HEK293 (cell line): ENCODE results near the gene ARL3.

ENCODE experiments used
- MYNN ChIP-seq: fragments of 450-650 bp; formaldehyde crosslinking; IDR thresholded peaks from 2 replicates; pipeline ENCODE4 v1.5.1; 2016; ENCODE audit warnings: missing biosample characterization, missing genetic modification characterization, borderline replicate concordance
- OVOL3 ChIP-seq: fragments of 450-650 bp; formaldehyde crosslinking; IDR thresholded peaks from 2 replicates; pipeline ENCODE4 v1.5.1; 2016; ENCODE audit warnings: missing biosample characterization, missing genetic modification characterization
- PRDM10 ChIP-seq: fragments of 450-650 bp; formaldehyde crosslinking; IDR thresholded peaks from 2 replicates; pipeline ENCODE4 v1.5.1; 2016; ENCODE audit warnings: missing biosample characterization, missing genetic modification characterization
- SCRT2 ChIP-seq: fragments of 450-650 bp; formaldehyde crosslinking; IDR thresholded peaks from 2 replicates; pipeline ENCODE4 v1.5.1; 2016; ENCODE audit warnings: missing biosample characterization, missing genetic modification characterization
- SP2 ChIP-seq: fragments of 450-650 bp; formaldehyde crosslinking; IDR thresholded peaks from 2 replicates; pipeline ENCODE4 v1.5.1; 2016; ENCODE audit warnings: missing biosample characterization, missing genetic modification characterization
- SP7 ChIP-seq: fragments of 450-650 bp; formaldehyde crosslinking; IDR thresholded peaks from 2 replicates; pipeline ENCODE4 v1.5.1; 2016; ENCODE audit warnings: missing biosample characterization, missing genetic modification characterization
- TRIM28 ChIP-seq: IDR thresholded peaks from 2 replicates; pipeline ENCODE4 v1.6.1; 2011; ENCODE audit warnings: low read length, control low read depth, borderline replicate concordance
- YY2 ChIP-seq: fragments of 450-650 bp; formaldehyde crosslinking; IDR thresholded peaks from 2 replicates; pipeline ENCODE4 v1.5.1; 2016; ENCODE audit warnings: missing biosample characterization, missing genetic modification characterization
- ZBTB10 ChIP-seq: fragments of 450-650 bp; formaldehyde crosslinking; IDR thresholded peaks from 2 replicates; pipeline ENCODE4 v1.5.1; 2016; ENCODE audit warnings: missing biosample characterization, missing genetic modification characterization
- ZBTB26 ChIP-seq: fragments of 450-650 bp; formaldehyde crosslinking; optimal IDR thresholded peaks from 2 replicates; pipeline ENCODE3; 2016; ENCODE audit warnings: missing biosample characterization, mild to moderate bottlenecking, missing genetic modification characterization
- ZBTB6 ChIP-seq: fragments of 450-650 bp; formaldehyde crosslinking; IDR thresholded peaks from 2 replicates; pipeline ENCODE4 v1.5.1; 2017; ENCODE audit warnings: missing biosample characterization, missing genetic modification characterization
- ZEB2 ChIP-seq: fragments of 450-650 bp; formaldehyde crosslinking; IDR thresholded peaks from 2 replicates; pipeline ENCODE4 v1.5.1; 2016; ENCODE audit warnings: missing biosample characterization, missing genetic modification characterization
- ZNF148 ChIP-seq: fragments of 450-650 bp; formaldehyde crosslinking; IDR thresholded peaks from 2 replicates; pipeline ENCODE4 v1.5.0; 2017; ENCODE audit warnings: missing biosample characterization, missing genetic modification characterization, borderline replicate concordance
- ZNF169 ChIP-seq: fragments of 450-650 bp; formaldehyde crosslinking; IDR thresholded peaks from 2 replicates; pipeline ENCODE4 v1.5.1; 2016; ENCODE audit warnings: missing biosample characterization, missing genetic modification characterization
- ZNF202 ChIP-seq: fragments of 450-650 bp; formaldehyde crosslinking; IDR thresholded peaks from 2 replicates; pipeline ENCODE4 v1.5.1; 2016; ENCODE audit warnings: missing biosample characterization, missing genetic modification characterization, borderline replicate concordance
- ZNF211 ChIP-seq: fragments of 450-650 bp; formaldehyde crosslinking; IDR thresholded peaks from 2 replicates; pipeline ENCODE4 v1.5.1; 2016; ENCODE audit warnings: low read depth, missing biosample characterization, missing genetic modification characterization
- ZNF350 ChIP-seq: fragments of 450-650 bp; formaldehyde crosslinking; IDR thresholded peaks from 2 replicates; pipeline ENCODE4 v1.5.0; 2017; ENCODE audit warnings: missing biosample characterization, mild to moderate bottlenecking, missing genetic modification characterization
- ZNF394 ChIP-seq: fragments of 450-650 bp; formaldehyde crosslinking; IDR thresholded peaks from 2 replicates; pipeline ENCODE4 v1.5.1; 2016; ENCODE audit warnings: missing biosample characterization, missing genetic modification characterization, mild to moderate bottlenecking, moderate library complexity, borderline replicate concordance
- ZNF449 ChIP-seq: fragments of 450-650 bp; formaldehyde crosslinking; IDR thresholded peaks from 2 replicates; pipeline ENCODE4 v1.5.1; 2017; ENCODE audit warnings: missing biosample characterization, mild to moderate bottlenecking, missing genetic modification characterization, moderate library complexity
- ZNF549 ChIP-seq: fragments of 450-650 bp; IDR thresholded peaks from 2 replicates; pipeline ENCODE4 v1.5.1; 2018; ENCODE audit warnings: missing biosample characterization, missing genetic modification characterization, mild to moderate bottlenecking, inconsistent platforms, moderate library complexity
- ZNF626 ChIP-seq: fragments of 450-650 bp; sonication (Bioruptor Pico); formaldehyde crosslinking; IDR thresholded peaks from 2 replicates; pipeline ENCODE4 v1.5.1; 2018; ENCODE audit warnings: missing biosample characterization, missing genetic modification characterization, inconsistent platforms
- ZNF777 ChIP-seq: fragments of 450-650 bp; formaldehyde crosslinking; IDR thresholded peaks from 2 replicates; pipeline ENCODE4 v1.5.1; 2017; ENCODE audit warnings: missing biosample characterization, missing genetic modification characterization, borderline replicate concordance
- ZSCAN30 ChIP-seq: fragments of 450-650 bp; IDR thresholded peaks from 2 replicates; pipeline ENCODE4 v1.5.1; 2018; ENCODE audit warnings: missing biosample characterization, mild to moderate bottlenecking, missing genetic modification characterization, moderate library complexity
- ZSCAN5A ChIP-seq: fragments of 450-650 bp; formaldehyde crosslinking; IDR thresholded peaks from 2 replicates; pipeline ENCODE4 v1.5.1; 2016; ENCODE audit warnings: missing biosample characterization, missing genetic modification characterization

The ARL3 gene

GRCh38 chr10:102645741-102646609 is 68.2 kb downstream of the ARL3 start (continued):
- peak; percentile 96 for TF ChIP-seq SP7 (tag by site-specific recombination)
- no peak for TF ChIP-seq ZBTB10
- TF ChIP-seq PRDM10 (tag by site-specific recombination), result peak; percentile 88
- 0 out of 2 replicates have a peak, but pooled peaks have one; percentile 75 for TF ChIP-seq ZNF449 (tag by site-specific recombination)
- no peak for TF ChIP-seq ZNF350 (tag by site-specific recombination)
- TF ChIP-seq ZNF202 (tag by site-specific recombination), result no peak
- TF ChIP-seq ZNF211 (tag by site-specific recombination), result no peak
- no peak for TF ChIP-seq ZNF169 (tag by site-specific recombination)
- no peak for TF ChIP-seq ZNF626 (tag by site-specific recombination)
- TF ChIP-seq ZNF777 (tag by site-specific recombination), result no peak
- TF ChIP-seq MYNN (tag by site-specific recombination), result no peak; the same call in 1 of the 2 replicates
- no peak for TF ChIP-seq ZNF549 (tag by site-specific recombination)
- no peak for TF ChIP-seq ZBTB6 (tag by site-specific recombination)
- peak; percentile 89 for TF ChIP-seq ZEB2 (tag by site-specific recombination)
- 0 out of 2 replicates have a peak, but pooled peaks have one; percentile 14 for TF ChIP-seq ZSCAN5A (tag by site-specific recombination)
- peak; percentile 79 for TF ChIP-seq SP2 (tag by site-specific recombination)
- no peak for TF ChIP-seq ZNF148 (tag by site-specific recombination)
- no peak for TF ChIP-seq SCRT2
- TF ChIP-seq ZSCAN30, result no peak; the same call in 1 of the 2 replicates
- TF ChIP-seq OVOL3 (tag by site-specific recombination), result no peak
- TF ChIP-seq TRIM28, result 0 out of 2 replicates have a peak, but pooled peaks have one; percentile 10
- TF ChIP-seq ZBTB26 (tag by site-specific recombination), result no peak
- peak; percentile 48; the same call in 1 of the 2 replicates for TF ChIP-seq ZNF394 (tag by site-specific recombination)
- no peak for TF ChIP-seq YY2 (tag by site-specific recombination)
